ENCODE measurements around the gene CA7.

DNA sequence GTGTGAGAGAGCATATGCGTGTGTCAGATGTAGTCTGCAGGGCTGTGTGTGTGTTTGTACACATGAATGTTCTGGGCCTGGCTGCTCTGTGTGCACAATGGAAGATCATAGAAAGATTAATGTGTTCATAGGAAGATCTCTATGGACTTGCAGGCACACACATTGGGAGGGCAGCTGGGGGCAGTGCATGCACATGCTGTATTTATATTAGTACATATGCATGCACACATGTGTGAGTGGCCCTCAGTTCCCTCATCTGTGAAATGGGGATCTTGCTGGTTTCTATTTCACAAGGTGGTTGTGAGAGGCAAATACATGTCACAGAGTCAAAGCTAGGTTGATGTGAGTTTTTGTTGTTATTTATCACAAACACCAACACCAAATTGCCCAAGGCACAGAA, 2.1 kb downstream of the CA7 start:
- TF ChIP-seq, protein P1, sequence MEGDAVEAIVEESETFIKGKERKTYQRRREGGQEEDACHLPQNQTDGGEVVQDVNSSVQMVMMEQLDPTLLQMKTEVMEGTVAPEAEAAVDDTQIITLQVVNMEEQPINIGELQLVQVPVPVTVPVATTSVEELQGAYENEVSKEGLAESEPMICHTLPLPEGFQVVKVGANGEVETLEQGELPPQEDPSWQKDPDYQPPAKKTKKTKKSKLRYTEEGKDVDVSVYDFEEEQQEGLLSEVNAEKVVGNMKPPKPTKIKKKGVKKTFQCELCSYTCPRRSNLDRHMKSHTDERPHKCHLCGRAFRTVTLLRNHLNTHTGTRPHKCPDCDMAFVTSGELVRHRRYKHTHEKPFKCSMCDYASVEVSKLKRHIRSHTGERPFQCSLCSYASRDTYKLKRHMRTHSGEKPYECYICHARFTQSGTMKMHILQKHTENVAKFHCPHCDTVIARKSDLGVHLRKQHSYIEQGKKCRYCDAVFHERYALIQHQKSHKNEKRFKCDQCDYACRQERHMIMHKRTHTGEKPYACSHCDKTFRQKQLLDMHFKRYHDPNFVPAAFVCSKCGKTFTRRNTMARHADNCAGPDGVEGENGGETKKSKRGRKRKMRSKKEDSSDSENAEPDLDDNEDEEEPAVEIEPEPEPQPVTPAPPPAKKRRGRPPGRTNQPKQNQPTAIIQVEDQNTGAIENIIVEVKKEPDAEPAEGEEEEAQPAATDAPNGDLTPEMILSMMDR (IDR thresholded peaks at IDR 0.05 in 4 of 5, conservative IDR thresholded peaks at IDR 0.05 in 1 of 5): no peak
- TF ChIP-seq POLR2A (IDR thresholded peaks at IDR 0.05): no peak

Data from gastrocnemius medialis (tissue), 4 donors.